Stimulated activated CD4-positive, alpha-beta T cell treated with anti-CD3 and anti-CD28 coated beads, Interleukin-2, amount 100 ng/mL, for 24 hours (primary cell): ENCODE results near the gene FREY1.

Source experiments
- DNase-seq, 2 donors: peaks; one replicate each; pipeline ENCODE4 v3.0.0-alpha.2; 2020

The FREY1 gene

GRCh38 chr11:45859661-45860140 is 47.4 kb downstream of the FREY1 start:
- DNase-seq = no peak

- no peak for DNase-seq
Observed at GRCh38 chr11:45858751-45859398, 48.2 kb downstream of the FREY1 start.

- DNase-seq = no peak
Observed at GRCh38 chr11:45857961-45858474, 49.1 kb downstream of the FREY1 start.
